GM15510 (cell line): ENCODE measurements around the gene CDC34.
A peak's percentile ranks its signal among the peaks of the same experiment; 100 is the strongest.

Source experiments
- POLR2A ChIP-seq: IDR thresholded peaks from 3 replicates; pipeline ENCODE4 v1.6.1; 2011; ENCODE audit warnings: borderline replicate concordance; ENCODE audit not compliant: insufficient read length; ENCODE audit errors: extremely low read depth

CDC34 gene

DNA sequence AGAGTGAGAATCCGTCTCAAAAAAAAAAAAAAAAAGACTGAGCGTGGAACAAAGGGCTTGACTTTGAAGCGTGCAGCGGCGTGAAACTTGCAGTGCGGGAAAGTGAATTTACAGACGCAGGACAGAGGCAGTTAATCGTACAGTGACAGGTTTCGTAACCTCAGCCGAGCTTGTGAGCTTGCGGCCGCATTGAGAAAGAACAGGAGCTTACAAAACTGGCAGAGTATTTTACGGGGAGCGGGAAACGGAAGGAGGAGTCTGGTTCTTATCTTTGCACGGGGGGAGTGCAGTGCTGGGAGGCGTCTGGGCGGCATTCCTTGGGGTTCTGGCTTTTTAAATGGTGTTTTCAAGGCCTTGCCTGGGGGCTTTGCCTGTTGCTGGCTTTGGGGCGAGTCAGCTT, 34.8 kb downstream of the CDC34 start:
- TF ChIP-seq POLR2A: no peak

DNA sequence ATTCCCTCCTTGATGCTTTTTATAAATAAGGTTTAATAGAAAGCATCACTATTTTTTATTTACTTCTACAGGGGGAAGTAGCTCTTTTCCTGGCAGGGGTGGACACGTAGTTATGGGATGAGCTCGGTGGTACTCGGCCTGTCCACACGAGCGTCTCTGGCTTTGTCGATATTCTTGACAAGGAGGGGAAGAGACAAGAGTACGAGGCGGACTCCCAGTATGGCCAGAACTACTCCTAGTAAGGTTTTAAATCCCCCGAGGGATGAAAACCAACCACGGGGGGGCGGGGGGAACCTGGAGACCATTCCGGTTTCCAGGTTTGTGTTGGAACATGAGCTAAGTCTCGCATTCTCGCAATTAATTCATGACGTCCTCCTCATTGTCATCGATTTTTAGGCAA, 35.3 kb downstream of the CDC34 start:
- no peak for TF ChIP-seq POLR2A

DNA sequence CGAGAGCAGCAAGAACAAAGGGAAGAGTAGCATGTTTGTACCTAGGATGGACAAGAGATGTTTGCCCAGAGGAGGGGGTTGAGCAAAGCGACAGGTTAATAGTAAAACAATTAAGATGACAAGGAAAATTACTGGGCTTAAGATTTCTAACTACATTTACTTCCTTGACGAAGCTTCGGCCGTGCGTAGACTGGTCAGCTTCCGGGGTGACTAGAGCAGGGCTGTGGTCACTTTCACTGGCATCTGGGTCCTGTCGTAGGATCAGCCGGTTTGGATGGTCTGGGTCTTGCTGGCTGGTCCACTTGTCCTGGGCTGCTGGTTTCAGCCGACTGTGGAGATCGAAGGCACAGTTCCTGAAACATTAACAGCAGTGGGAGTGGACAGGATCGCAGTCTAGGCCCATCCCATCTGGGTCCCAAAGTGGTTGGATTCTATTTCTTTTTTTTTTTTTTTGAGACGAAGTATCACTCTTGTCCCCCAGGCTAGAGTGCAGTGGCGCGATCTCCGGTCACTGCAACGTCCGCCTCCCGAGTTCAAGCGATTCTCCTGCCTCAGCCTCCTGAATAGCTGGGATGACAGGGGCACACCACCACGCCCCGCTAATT, 35.8 kb downstream of the CDC34 start:
- no peak for TF ChIP-seq POLR2A

DNA sequence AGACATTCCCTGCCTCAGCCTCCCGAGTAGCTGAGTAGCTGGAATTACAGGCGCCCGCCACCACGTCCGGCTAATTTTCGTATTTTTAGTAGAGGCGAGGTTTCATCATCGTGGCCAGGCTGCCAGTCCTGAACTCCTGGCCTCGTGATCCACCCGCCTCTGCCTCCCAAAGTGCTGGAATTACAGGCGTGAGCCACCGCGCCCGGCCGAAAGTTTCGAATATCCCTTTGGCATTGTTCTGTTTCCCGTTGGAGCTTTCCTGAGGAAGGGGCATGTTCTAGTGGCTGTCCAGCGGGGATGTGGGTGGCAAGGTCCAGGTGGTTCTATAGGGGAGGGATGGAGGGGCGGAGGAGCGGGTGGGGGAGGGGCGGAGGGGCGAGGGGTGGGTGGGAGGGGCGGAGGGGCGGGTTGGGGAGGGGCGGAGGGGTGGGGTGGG, 38.7 kb downstream of the CDC34 start:
- no peak for TF ChIP-seq POLR2A

DNA sequence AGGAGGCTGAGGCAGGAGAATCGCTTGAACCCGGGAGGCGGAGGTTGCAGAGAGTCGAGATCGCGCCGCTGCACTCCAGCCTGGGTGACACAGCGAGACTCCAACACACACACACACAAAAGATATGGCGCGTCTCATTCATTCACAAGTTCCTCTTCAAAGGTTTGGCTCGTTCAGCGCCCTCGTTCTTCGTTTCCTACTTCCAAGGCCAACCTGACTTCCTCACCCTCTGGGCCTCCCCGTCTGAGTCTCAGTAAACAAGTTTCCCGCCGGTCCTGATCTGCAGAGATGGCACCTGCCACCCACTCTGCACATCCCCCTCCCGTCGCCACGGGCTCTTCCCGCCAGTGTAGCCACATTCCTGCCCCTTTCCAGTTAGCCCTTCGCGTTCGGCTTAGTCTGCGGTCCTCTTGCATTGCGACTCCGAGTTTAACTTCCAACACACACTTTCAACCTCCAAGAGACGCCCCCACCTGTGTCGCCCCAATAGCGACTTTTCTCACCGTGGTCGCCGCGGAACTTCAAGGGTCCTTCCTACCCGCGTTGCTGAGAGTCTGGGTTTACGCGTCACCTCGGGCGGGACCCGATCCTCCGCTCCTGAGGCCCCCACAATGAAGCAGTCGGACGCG, 39.5 kb downstream of the CDC34 start:
- no peak for TF ChIP-seq POLR2A

DNA sequence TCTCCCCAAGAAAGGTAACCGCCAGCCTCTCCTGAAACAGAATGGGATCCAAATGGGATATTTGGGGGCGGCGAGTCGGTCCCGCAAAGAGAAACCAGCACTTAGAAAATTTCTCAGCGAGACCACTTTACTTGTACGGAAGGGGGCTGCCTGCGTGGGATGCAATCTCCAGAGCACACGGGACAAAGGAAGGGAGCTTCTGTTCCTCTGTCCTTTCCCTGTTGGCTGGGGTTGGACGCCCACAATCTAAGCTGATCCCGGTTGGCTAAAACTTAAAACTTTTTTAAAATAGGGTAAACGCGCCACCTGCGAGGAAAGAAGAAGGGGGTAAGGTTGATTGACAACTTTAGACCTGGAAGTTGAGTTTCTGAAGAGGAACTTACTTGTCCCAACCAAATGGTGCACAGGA, 40.0 kb downstream of the CDC34 start:
- no peak for TF ChIP-seq POLR2A

DNA sequence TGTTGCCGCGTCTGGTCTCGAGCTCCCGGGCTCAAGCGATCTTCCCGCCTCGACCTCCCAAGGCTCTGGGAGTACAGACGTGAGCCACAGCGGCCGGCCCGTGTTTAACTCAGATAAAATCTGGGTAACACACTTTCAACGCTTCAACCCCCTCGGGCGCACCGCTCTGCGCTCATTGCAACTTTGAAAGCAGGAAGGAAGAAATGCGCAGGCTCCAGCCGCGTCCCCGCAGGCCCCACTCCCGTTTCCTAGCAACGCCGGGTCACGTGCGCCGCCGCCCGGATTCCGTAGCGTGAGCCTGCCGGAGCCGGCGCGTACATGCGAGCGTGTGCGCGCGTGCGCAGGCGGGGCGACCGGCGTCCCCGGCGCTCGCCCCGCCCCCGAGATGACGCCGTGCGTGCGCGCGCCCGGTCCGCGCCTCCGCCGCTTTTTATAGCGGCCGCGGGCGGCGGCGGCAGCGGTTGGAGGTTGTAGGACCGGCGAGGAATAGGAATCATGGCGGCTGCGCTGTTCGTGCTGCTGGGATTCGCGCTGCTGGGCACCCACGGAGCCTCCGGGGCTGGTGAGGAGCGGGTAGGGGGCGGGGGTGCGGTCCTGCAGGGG, 40.7 kb downstream of the CDC34 start, which contains the start of gene BSG:
Gene BSG (plus strand): TSS at position 457 of the 603 bp plus-strand sequence. CDS start 39 bp downstream, at position 496.
- peak; percentile 99 for TF ChIP-seq POLR2A

DNA sequence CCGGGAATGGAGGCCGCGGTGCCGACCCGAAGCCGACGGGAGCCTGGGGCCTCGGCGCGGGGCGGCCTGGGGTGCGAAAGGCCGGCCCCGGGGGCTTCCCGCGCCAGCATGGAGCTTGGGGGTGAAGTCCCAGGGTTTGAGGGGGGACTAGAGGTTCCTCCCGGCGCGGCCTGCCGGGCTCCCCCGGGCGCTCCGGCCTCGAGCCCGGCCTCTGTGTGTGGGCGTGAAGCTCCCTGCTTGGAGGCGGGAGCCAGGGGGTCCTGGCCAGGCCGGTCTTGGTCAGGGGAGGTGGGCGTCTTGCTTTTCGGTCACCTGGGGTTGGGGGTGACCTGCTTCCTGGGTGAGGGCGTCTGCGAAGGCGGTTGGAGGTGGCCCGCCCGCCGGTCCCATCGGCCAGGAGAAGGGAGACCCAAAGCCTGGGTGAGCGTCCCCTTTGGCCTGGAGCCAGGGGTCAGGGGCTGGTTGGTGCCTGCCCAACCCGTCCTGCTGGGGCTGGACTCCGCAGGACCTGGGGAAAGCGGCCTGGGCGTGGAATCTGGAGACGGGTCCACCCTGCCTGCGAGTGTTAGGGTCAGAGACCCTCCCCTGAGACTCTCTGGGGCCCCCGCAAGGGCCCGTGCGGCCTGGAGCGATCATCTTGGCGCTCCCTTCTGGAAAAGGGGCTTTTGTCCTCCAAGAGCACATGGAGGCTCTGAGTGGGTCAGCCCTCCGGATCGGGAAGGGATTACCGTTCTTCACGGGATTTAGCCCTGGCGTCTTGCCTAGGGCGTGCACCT, 41.4 kb downstream of the CDC34 start:
- TF ChIP-seq POLR2A: no peak

DNA sequence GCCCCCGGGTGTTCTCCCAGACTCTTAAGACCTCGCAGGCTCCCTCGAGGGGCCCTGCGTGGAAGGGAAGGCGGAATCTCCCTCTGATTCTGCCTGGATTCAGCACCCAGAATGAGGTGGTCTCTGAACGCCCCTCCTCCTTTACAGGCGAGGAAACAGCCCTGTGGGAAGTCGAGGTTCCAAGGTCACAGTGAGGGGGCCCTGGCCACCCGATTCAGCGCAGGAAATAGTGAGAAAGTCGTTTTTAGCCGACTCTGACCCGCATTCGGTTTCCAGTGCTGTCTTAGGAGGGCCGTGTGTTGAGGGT, 41.9 kb downstream of the CDC34 start:
- TF ChIP-seq POLR2A: no peak

DNA sequence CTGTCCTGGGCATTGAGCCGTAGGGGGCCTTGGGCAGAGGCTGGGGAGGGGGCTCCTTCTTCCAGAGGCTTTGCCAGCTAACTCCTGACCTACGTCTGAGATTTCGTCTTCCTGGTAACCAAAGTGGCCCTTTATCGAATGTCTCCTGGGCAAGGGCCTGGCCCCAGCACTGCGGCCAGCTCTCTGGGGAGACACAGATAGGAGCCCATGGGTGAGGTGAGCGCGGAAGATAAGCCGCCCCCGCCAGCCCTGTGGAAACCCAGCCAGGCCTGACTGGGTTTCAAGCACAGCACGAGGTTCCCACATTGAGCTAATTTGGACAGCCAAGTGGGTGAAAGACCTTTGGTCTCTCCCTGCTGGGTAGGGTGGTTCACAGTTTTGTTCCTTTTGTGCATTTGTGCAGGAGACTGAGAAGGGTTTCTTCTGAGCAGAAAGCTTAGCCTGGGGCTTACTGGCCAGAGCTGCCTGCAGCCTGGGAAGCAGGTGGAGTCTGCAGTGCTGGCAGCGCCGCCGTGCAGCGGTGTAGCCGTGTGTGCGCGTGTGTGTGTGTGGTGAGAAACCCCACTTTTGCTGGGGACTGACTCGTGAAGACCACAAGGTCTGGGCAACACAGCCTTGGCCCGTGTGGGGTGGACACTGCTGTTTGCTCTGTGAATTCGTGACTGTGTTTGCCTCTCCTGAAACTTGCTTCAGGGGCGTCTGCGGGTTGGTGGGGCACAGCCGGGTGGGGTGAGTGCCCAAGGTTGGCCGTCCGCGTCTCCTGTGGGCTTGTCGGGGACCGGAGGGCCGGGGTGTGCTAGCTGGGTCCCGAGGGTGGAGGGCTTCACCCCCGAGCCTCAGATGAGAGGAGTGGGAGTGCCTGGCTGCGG, 43.3 kb downstream of the CDC34 start:
- no peak for TF ChIP-seq POLR2A

DNA sequence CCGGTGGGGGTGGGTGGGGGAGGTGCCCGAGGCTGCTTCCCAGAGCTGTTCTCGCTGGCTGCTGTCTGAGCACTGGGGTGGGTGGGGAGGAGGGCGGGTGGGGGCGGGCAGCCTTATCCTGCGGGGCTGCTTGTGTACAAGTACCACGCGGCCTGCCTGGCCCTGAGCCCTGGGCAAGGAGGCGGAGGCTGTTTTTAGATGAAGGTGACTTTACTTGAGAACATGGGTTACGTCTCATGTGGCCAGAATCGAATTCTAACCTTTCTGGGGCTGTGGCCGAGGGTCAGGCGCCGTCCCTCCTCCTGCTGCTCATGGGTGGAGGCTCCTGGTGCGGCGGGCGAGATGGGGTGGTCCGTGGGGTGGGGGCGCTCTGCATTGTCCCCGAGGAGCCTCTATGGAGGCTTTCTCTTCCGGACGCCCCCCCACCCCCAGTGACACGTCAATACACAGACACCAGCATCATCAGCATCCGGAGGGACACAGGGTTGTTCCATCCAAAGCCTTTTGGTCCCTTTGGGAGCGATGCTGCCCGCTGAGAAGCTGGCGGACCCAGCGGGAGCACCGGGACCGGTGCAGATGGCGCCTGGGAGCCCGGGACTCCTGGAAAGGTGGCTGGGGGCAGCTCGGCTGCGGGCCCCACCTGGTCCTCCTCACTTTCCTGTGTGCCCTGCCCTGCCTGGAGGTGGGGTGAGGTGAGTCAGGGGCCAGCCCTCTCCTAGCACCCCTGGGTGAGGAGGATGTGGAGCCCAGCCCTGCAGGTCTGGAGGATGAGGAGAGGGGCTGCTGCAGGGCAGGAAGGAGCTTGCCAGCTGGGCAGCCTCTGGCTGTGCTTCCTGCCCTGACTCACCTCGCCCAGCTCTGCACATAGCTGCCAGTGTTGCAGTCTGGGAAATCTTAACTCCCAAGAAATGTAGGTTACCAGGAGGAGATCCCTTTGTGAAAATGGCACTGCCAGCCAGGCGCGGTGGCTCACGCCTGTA, 44.3 kb downstream of the CDC34 start:
- no peak for TF ChIP-seq POLR2A

DNA sequence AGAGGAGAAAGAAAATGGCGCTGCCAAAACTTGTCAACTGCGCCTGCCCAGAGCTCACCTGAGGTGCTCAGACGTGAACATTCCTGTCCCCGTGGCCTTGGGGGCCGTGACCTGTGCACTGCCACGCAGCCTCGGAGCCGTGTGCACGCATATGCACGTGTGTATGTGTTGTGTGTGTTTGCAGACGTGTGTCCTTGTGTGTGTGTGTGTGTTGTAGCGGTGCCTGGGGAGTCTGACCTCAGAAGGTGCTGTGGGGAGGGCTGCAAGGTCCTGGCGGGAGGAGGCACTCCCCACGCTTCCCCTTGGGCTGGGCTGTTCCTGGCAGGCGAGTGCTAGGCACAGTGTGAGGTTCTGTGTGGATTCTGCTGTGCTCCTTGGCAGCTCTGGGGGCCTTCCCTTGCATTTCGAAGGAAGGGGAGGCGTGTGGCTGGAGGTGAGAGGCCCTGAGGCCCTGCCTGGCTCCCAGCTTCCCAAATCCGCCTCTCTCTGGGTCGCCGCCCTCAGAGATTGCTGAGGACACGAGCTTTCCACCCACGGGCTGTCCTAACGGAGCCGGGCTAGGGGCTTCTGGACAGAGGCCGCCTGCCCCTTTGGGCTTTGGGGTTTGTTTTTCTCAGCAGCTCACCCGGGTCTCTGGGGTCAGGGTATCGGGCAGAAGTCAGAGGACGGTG, 45.3 kb downstream of the CDC34 start:
- no peak for TF ChIP-seq POLR2A
